CD14-positive monocyte (primary cell): Measurements from ENCODE around the gene TRMT2A. TPM values are rescaled to one million over a fixed set of nuclear protein-coding genes. Genes with fewer than 3 reads are reported as not detected.
A peak's percentile ranks its signal among the peaks of the same experiment; 100 is the strongest.

ENCODE experiments used
- DNase-seq, 3 donors: peaks; one replicate each; pipeline ENCODE4 v3.0.0-alpha.2; 2011 to 2022
- H2AFZ ChIP-seq: 2 replicates; pipeline ENCODE4 v1.6.0; 2012; ENCODE audit warnings: mild to moderate bottlenecking, low read depth, low read length, inconsistent platforms; ENCODE audit not compliant: insufficient read depth, poor library complexity, severe bottlenecking
- H3K27ac ChIP-seq, 2 donors: 1 replicate in 1 of 2; 2 replicates in 1 of 2; pipeline ENCODE4 v1.5.1; 2012 to 2013; ENCODE audit warnings: low read length in 2 of 2, control low read depth in 1 of 2, inconsistent platforms in 1 of 2, low read depth in 1 of 2, mild to moderate bottlenecking in 1 of 2
- H3K27me3 ChIP-seq, 2 donors: one replicate each; pipeline versions ENCODE4 v1.6.0 to v1.6.1; 2011 to 2013; ENCODE audit warnings: low read length in 2 of 2; ENCODE audit not compliant: control insufficient read depth in 2 of 2, insufficient read depth in 2 of 2
- H3K36me3 ChIP-seq, 2 donors: replicated peaks in 1 of 2; 1 replicate in 1 of 2; 2 replicates in 1 of 2; pipeline versions ENCODE4 v1.5.1 to v1.6.1; 2012 to 2013; ENCODE audit warnings: low read length in 2 of 2, control low read depth in 1 of 2, inconsistent platforms in 1 of 2, mild to moderate bottlenecking in 1 of 2; ENCODE audit not compliant: insufficient read depth in 2 of 2, control insufficient read depth in 1 of 2
- H3K4me1 ChIP-seq, 2 donors: 1 replicate in 1 of 2; 2 replicates in 1 of 2; pipeline versions ENCODE4 v1.5.1 to v1.6.1; 2012 to 2013; ENCODE audit warnings: low read length in 2 of 2, control low read depth in 1 of 2, inconsistent platforms in 1 of 2, mild to moderate bottlenecking in 1 of 2, moderate library complexity in 1 of 2; ENCODE audit not compliant: insufficient read depth in 2 of 2, control insufficient read depth in 1 of 2
- H3K4me2 ChIP-seq: replicated peaks from 2 replicates; pipeline ENCODE3; 2012; ENCODE audit warnings: low read length, moderate library complexity, mild to moderate bottlenecking; ENCODE audit not compliant: poor library complexity, severe bottlenecking; ENCODE audit errors: extremely low read depth
- H3K4me3 ChIP-seq, 3 experiments: fragments of 200-600 bp in 1 of 3; sonication (generic) in 1 of 3; replicated peaks in 1 of 3; 1 replicate in 2 of 3; 2 replicates in 1 of 3; pipeline ENCODE4 v1.5.1; 2011 to 2013; ENCODE audit warnings: low read length in 3 of 3, mild to moderate bottlenecking in 3 of 3, control low read depth in 2 of 3, low read depth in 2 of 3, inconsistent platforms in 1 of 3, moderate library complexity in 1 of 3
- H3K79me2 ChIP-seq: 2 replicates; pipeline ENCODE4 v1.6.0; 2012; ENCODE audit warnings: mild to moderate bottlenecking, control low read depth, inconsistent platforms, low read length, moderate library complexity; ENCODE audit not compliant: insufficient read depth
- H3K9ac ChIP-seq: 2 replicates; pipeline ENCODE4 v1.6.0; 2017; ENCODE audit warnings: low read length, mild to moderate bottlenecking; ENCODE audit not compliant: insufficient read depth, poor library complexity, severe bottlenecking
- H3K9me3 ChIP-seq, 2 donors: replicated peaks in 1 of 2; 1 replicate in 1 of 2; 2 replicates in 1 of 2; pipeline versions ENCODE4 v1.5.1 to v1.6.1; 2012 to 2013; ENCODE audit warnings: low read length in 2 of 2, control low read depth in 1 of 2; ENCODE audit not compliant: control insufficient read depth in 1 of 2, insufficient read depth in 1 of 2
- H4K20me1 ChIP-seq: 2 replicates; pipeline ENCODE4 v1.6.0; 2012; ENCODE audit warnings: mild to moderate bottlenecking, low read length, control low read depth, moderate library complexity; ENCODE audit not compliant: insufficient read depth
- H3K27ac Mint-ChIP-seq, 7 donors: one replicate each; pipeline ENCODE4 v1.8.0; 2020; ENCODE audit warnings: mild to moderate bottlenecking in 7 of 7, mixed read lengths in 7 of 7, moderate library complexity in 6 of 7, inconsistent platforms in 2 of 7
- H3K27me3 Mint-ChIP-seq, 3 donors: one replicate each; pipeline ENCODE4 v1.8.0; 2021 to 2022; ENCODE audit warnings: low read depth in 3 of 3, mild to moderate bottlenecking in 3 of 3, mixed read lengths in 3 of 3, moderate library complexity in 3 of 3, inconsistent platforms in 1 of 3
- H3K36me3 Mint-ChIP-seq, 2 donors: one replicate each; pipeline ENCODE4 v1.8.0; 2020; ENCODE audit warnings: mixed read lengths in 2 of 2, inconsistent platforms in 1 of 2, mild to moderate bottlenecking in 1 of 2
- H3K4me1 Mint-ChIP-seq: one replicate; pipeline ENCODE4 v1.8.0; 2020; ENCODE audit warnings: mild to moderate bottlenecking, mixed read lengths
- H3K4me3 Mint-ChIP-seq, 2 donors: one replicate each; pipeline ENCODE4 v1.8.0; 2020; ENCODE audit warnings: mild to moderate bottlenecking in 2 of 2, mixed read lengths in 2 of 2, moderate library complexity in 1 of 2
- H3K9me3 Mint-ChIP-seq, 7 donors: one replicate each; pipeline ENCODE4 v1.8.0; 2020 to 2022; ENCODE audit warnings: mixed read lengths in 7 of 7, mild to moderate bottlenecking in 6 of 7, moderate library complexity in 6 of 7, inconsistent platforms in 2 of 7
- CTCF ChIP-seq: fragments of 200-600 bp; IDR thresholded peaks from one replicate; pipeline ENCODE4 v1.8.0; 2022; ENCODE audit warnings: antibody characterized with exemption, mild to moderate bottlenecking
- WGBS: methylation state at CpG from one replicate; pipeline ENCODE4 v1.1.5; 2013; ENCODE audit warnings: missing lambda C conversion rate; ENCODE audit not compliant: insufficient coverage; 5-methylcytosine and 5-hydroxymethylcytosine counted together
- intact Hi-C, 2 donors: fragments of 100-400 bp; cut with micrococcal nuclease; formaldehyde crosslinking; loops; one replicate each; pipeline versions ENCODE4 v1.15.0 to v1.15.1; 2023
- polyA plus RNA-seq, 3 donors: library from polyadenylated mRNA; depleted of rRNA in 1 of 3; unstranded in 2 of 3; stranded (reverse) in 1 of 3; fragments of 300-500 nt in 2 of 3; fragments of >200 nt in 1 of 3; fragmentation: Illumina TruSeq in 2 of 3; gene quantifications; 1 replicate in 2 of 3; 2 replicates in 1 of 3; pipeline ENCODE4 v1.2.3, GENCODE V29; 2012 to 2021

Gene TRMT2A
- polyA plus RNA-seq, 3 donors, result 20.1 to 121 (median 23.5) TPM

- Mint-ChIP-seq H3K27me3 (peaks cover 6 to 29% (median 10%) of the 10 kb centered on the region in 3 donors), H3K27ac (peak overlapping the region in 1 of 7 donors; percentile 41), H3K4me3 (no peak overlapping the region)
These were observed 40.6 kb upstream of the TRMT2A start for GRCh38 chr22:20157430-20158183.

More at GRCh38 chr22:20157430-20158183, 40.6 kb upstream of the TRMT2A start:
- H3K9me3 Mint-ChIP-seq, result peaks cover 0 to 3% (median 0%) of the 10 kb centered on the region in 7 donors
- no peak for DNase-seq
- no peaks in the 10 kb centered on the region for H3K9me3 ChIP-seq
- no peak overlapping the region for H3K27ac ChIP-seq
- intact Hi-C loops, result loop anchor here (2.0 to 5.0 kb wide), 2 partner anchors 110 to 127 kb away; partner anchors contain the start of gene RTN4R (in 2 of the 2)
- no peak for TF ChIP-seq CTCF
- no peak overlapping the region for H3K9ac ChIP-seq
- H3K36me3 ChIP-seq, result no peaks in the 10 kb centered on the region
- no peak overlapping the region for H3K4me2 ChIP-seq
- WGBS, result 73% methylated on average over 9 of the region's 15 CpGs
- no peak overlapping the region for H2AFZ ChIP-seq
- H3K4me1 ChIP-seq, result peaks cover 8 to 9% of the 10 kb centered on the region in 2 donors
- H3K36me3 Mint-ChIP-seq, result no peaks in the 10 kb centered on the region
- peaks cover 10% of the 10 kb centered on the region for H3K4me1 Mint-ChIP-seq
- H3K79me2 ChIP-seq, result no peaks in the 10 kb centered on the region
- no peak overlapping the region for H3K4me3 ChIP-seq
- no peaks in the 10 kb centered on the region for H3K27me3 ChIP-seq
- no peaks in the 10 kb centered on the region for H4K20me1 ChIP-seq
